A172 (cell line): Measurements from ENCODE around the gene UQCRC1. TPM values are rescaled to one million over a fixed set of nuclear protein-coding genes. Genes with fewer than 3 reads are reported as not detected.

Experiments used
- DNase-seq: peaks from one replicate; pipeline ENCODE4 v3.0.0-alpha.2; 2015; ENCODE audit warnings: low spot score
- total RNA-seq: library from RNA; depleted of rRNA; stranded (reverse); fragments of >200 nt; shearing (Covaris generic); gene quantifications from 2 replicates; pipeline ENCODE4 v1.2.3, GENCODE V29; 2014; rRNA removed

UQCRC1 gene
- total RNA-seq = 485 and 565 TPM in 2 replicates

GRCh38 chr3:48609088-48610005 is at the start of gene UQCRC1:
UQCRC1 (minus strand) TSS chr3:48609646; CDS start chr3:48609620, 26 bp downstream.
- peak; percentile 88 for DNase-seq

GRCh38 chr3:48656841-48657281 is 47.4 kb upstream of the UQCRC1 start:
- no peak for DNase-seq

GRCh38 chr3:48656061-48656840 is 46.8 kb upstream of the UQCRC1 start:
- no peak for DNase-seq

- DNase-seq = no peak
These were observed 46.2 kb upstream of the UQCRC1 start for GRCh38 chr3:48655606-48656005.

- DNase-seq = no peak
These were observed 45.6 kb upstream of the UQCRC1 start for GRCh38 chr3:48655063-48655462.

- no peak for DNase-seq
These were observed 43.7 kb upstream of the UQCRC1 start for GRCh38 chr3:48652923-48653715.

GRCh38 chr3:48651771-48652170 is 42.3 kb upstream of the UQCRC1 start:
- no peak for DNase-seq

GRCh38 chr3:48650723-48651122 is 41.3 kb upstream of the UQCRC1 start:
- no peak for DNase-seq

GRCh38 chr3:48648188-48648850 is 38.9 kb upstream of the UQCRC1 start:
- DNase-seq = no peak

- DNase-seq = no peak
These were observed 38.3 kb upstream of the UQCRC1 start for GRCh38 chr3:48647714-48648113.

- DNase-seq = no peak
These were observed 35.7 kb upstream of the UQCRC1 start for GRCh38 chr3:48644898-48645760.

GRCh38 chr3:48642605-48643004 is 33.2 kb upstream of the UQCRC1 start:
- no peak for DNase-seq

- no peak for DNase-seq
These were observed 31.9 kb upstream of the UQCRC1 start for GRCh38 chr3:48641396-48641795.

GRCh38 chr3:48639944-48640606 is 30.6 kb upstream of the UQCRC1 start:
- no peak for DNase-seq

- no peak for DNase-seq
These were observed 27.9 kb upstream of the UQCRC1 start for GRCh38 chr3:48637305-48637704.

- DNase-seq = no peak
These were observed 26.8 kb upstream of the UQCRC1 start for GRCh38 chr3:48636149-48636655.

- peak; percentile 91 for DNase-seq
These were observed 26.0 kb upstream of the UQCRC1 start, which contains the start of gene SLC26A6 for GRCh38 chr3:48635222-48636021. SLC26A6 (minus strand) TSS chr3:48635461; CDS start chr3:48635393, 68 bp downstream.

- peak; percentile 59 for DNase-seq
These were observed 25.3 kb upstream of the UQCRC1 start for GRCh38 chr3:48634661-48635221.
